GM12878 (cell line): Measurements from ENCODE around the gene ABTB1.

Experiments used
- BACH1 ChIP-seq: fragments of 450-650 bp; IDR thresholded peaks from 2 replicates; pipeline ENCODE4 v1.6.1; 2017; ENCODE audit warnings: mild to moderate bottlenecking, borderline replicate concordance
- CREB1 ChIP-seq: IDR thresholded peaks from 2 replicates; pipeline ENCODE4 v1.6.1; 2012; ENCODE audit warnings: low read depth, mild to moderate bottlenecking, inconsistent platforms
- CTCF ChIP-seq, 3 experiments: IDR thresholded peaks in 2 of 3; conservative IDR thresholded peaks in 1 of 3; 2 replicates each; pipeline ENCODE4 v1.5.1; 2011; ENCODE audit warnings: low read depth in 3 of 3, low read length in 3 of 3, mild to moderate bottlenecking in 3 of 3, control low read depth in 2 of 3, moderate library complexity in 2 of 3, inconsistent platforms in 1 of 3, mixed read lengths in 1 of 3; ENCODE audit not compliant: control insufficient read depth in 2 of 3, insufficient read depth in 1 of 3; ENCODE audit errors: extremely low read depth in 1 of 3
- EZH2 ChIP-seq: IDR thresholded peaks from 2 replicates; pipeline ENCODE4 v1.6.1; 2012; ENCODE audit warnings: low read depth, mild to moderate bottlenecking, control low read depth, inconsistent platforms, low read length, borderline replicate concordance; ENCODE audit not compliant: control insufficient read depth
- JUND ChIP-seq: IDR thresholded peaks from 2 replicates; pipeline ENCODE4 v1.6.1; 2012; ENCODE audit warnings: low read depth, mild to moderate bottlenecking, low read length, improper control_type of control experiment, moderate library complexity
- PAX5 ChIP-seq: IDR thresholded peaks from 2 replicates; pipeline ENCODE4 v1.6.1; 2011; ENCODE audit warnings: low read depth, low read length, borderline replicate concordance
- YBX1 ChIP-seq: fragments of 450-650 bp; IDR thresholded peaks from 2 replicates; pipeline ENCODE4 v1.6.1; 2016; ENCODE audit warnings: antibody characterized with exemption
- TF ChIP-seq, protein P1 (sequence below): fragments of 450-650 bp; IDR thresholded peaks from 2 replicates; pipeline ENCODE4 v1.6.1; 2017; ENCODE audit warnings: mild to moderate bottlenecking
- TF ChIP-seq, protein P2 (sequence below): fragments of 450-650 bp; IDR thresholded peaks from 2 replicates; pipeline ENCODE4 v1.6.1; 2016; ENCODE audit warnings: mild to moderate bottlenecking

DNA sequence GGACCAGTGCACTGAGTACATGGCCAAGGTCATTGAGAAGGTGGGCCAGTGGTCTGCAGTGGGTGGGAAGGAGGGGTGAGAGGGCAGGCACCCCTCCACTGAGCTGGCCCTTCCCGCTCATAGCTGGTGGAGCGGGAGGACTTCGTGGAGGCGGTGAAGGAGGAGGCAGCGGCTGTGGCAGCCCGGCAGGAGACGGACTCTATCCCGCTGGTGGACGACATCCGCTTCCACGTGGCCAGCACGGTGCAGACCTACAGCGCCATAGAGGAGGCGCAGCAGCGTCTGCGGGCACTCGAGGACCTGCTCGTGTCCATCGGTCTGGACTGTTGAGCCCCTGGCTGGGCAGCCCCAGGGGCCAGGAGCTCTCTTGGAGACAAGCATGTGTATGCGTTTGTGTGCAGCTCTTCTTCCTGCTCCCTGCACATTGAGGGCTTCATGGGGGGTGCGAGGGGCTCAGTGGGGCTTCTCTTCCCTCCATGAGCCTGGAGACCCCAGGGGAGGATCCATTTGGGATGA is 7.5 kb downstream of the ABTB1 start:
- TF ChIP-seq, protein P1, sequence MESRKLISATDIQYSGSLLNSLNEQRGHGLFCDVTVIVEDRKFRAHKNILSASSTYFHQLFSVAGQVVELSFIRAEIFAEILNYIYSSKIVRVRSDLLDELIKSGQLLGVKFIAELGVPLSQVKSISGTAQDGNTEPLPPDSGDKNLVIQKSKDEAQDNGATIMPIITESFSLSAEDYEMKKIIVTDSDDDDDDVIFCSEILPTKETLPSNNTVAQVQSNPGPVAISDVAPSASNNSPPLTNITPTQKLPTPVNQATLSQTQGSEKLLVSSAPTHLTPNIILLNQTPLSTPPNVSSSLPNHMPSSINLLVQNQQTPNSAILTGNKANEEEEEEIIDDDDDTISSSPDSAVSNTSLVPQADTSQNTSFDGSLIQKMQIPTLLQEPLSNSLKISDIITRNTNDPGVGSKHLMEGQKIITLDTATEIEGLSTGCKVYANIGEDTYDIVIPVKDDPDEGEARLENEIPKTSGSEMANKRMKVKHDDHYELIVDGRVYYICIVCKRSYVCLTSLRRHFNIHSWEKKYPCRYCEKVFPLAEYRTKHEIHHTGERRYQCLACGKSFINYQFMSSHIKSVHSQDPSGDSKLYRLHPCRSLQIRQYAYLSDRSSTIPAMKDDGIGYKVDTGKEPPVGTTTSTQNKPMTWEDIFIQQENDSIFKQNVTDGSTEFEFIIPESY: no peak
- TF ChIP-seq CREB1 (no peak), BACH1 (no peak), EZH2 (no peak), CTCF (IDR thresholded peaks at IDR 0.05 in 2 of 3, conservative IDR thresholded peaks at IDR 0.05 in 1 of 3; ENCODE audit: control insufficient read depth in 2 of 3, extremely low read depth in 1 of 3, insufficient read depth in 1 of 3, low read depth in 3 of 3, low read length in 3 of 3) (no peak), JUND (no peak), PAX5 (no peak), YBX1 (no peak)
- TF ChIP-seq, protein P2, sequence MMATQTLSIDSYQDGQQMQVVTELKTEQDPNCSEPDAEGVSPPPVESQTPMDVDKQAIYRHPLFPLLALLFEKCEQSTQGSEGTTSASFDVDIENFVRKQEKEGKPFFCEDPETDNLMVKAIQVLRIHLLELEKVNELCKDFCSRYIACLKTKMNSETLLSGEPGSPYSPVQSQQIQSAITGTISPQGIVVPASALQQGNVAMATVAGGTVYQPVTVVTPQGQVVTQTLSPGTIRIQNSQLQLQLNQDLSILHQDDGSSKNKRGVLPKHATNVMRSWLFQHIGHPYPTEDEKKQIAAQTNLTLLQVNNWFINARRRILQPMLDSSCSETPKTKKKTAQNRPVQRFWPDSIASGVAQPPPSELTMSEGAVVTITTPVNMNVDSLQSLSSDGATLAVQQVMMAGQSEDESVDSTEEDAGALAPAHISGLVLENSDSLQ: no peak
